Effector memory CD4-positive, alpha-beta T cell (primary cell): Measurements from ENCODE around the gene IMPDH1.

Source experiments
- DNase-seq, 3 donors: peaks; one replicate each; pipeline ENCODE4 v3.0.0-alpha.2; 2020
- H3K27ac ChIP-seq: 2 replicates; pipeline ENCODE4 v1.7.0; 2013; ENCODE audit warnings: mild to moderate bottlenecking, low read length, moderate library complexity; ENCODE audit not compliant: insufficient read depth, poor library complexity, severe bottlenecking
- H3K27me3 ChIP-seq: replicated peaks from 2 replicates; pipeline ENCODE4 v1.7.0; 2013; ENCODE audit warnings: mild to moderate bottlenecking, low read length; ENCODE audit not compliant: insufficient read depth, control insufficient read depth, poor library complexity, severe bottlenecking
- H3K36me3 ChIP-seq: 2 replicates; pipeline ENCODE4 v1.7.0; 2013; ENCODE audit warnings: mild to moderate bottlenecking, low read length, moderate library complexity; ENCODE audit not compliant: control insufficient read depth, insufficient read depth
- H3K4me1 ChIP-seq: 2 replicates; pipeline ENCODE4 v1.7.0; 2013; ENCODE audit warnings: low read length, mild to moderate bottlenecking; ENCODE audit not compliant: control insufficient read depth, insufficient read depth, poor library complexity, severe bottlenecking
- H3K4me3 ChIP-seq: 2 replicates; pipeline ENCODE4 v1.7.0; 2013; ENCODE audit warnings: low read length, low read depth, mild to moderate bottlenecking; ENCODE audit not compliant: insufficient read depth, poor library complexity, severe bottlenecking
- H3K9me3 ChIP-seq: 2 replicates; pipeline ENCODE4 v1.7.0; 2013; ENCODE audit warnings: mild to moderate bottlenecking, low read length, moderate library complexity; ENCODE audit not compliant: control insufficient read depth

The IMPDH1 gene

DNA sequence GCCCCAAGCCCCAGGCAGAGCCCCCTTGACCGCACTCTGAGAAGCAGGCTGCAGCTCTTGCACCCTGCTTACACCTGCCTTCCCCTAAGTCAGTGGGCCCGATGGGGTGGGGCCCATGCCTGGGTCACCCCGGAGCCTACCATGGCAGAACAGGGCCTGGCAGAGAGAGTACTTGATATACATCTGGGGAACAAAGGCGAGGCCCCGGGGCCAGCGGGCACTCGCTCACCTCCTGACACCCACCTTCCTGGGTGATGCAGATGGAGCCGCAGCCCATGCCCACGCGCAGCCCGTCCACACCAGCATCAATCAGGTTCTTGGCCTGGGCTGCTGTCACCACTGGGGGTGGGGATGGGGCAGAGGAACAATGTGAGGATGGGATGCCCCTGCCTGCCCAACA is 13.4 kb downstream of the IMPDH1 start:
- no peak overlapping the region for H3K4me3 ChIP-seq
- no peak for DNase-seq
- H3K27me3 ChIP-seq: no peaks in the 10 kb centered on the region
- H3K4me1 ChIP-seq: no peaks in the 10 kb centered on the region
- H3K36me3 ChIP-seq: peaks cover 66% of the 10 kb centered on the region
- H3K9me3 ChIP-seq: no peaks in the 10 kb centered on the region
- H3K27ac ChIP-seq: no peak overlapping the region

GRCh38 chr7:128395748-128396147 is 14.0 kb downstream of the IMPDH1 start:
- Histone ChIP-seq H3K27ac (no peak overlapping the region), H3K27me3 (no peaks in the 10 kb centered on the region), H3K4me3 (no peak overlapping the region), H3K9me3 (no peaks in the 10 kb centered on the region), H3K4me1 (no peaks in the 10 kb centered on the region), H3K36me3 (peaks cover 59% of the 10 kb centered on the region)
- no peak for DNase-seq

DNA sequence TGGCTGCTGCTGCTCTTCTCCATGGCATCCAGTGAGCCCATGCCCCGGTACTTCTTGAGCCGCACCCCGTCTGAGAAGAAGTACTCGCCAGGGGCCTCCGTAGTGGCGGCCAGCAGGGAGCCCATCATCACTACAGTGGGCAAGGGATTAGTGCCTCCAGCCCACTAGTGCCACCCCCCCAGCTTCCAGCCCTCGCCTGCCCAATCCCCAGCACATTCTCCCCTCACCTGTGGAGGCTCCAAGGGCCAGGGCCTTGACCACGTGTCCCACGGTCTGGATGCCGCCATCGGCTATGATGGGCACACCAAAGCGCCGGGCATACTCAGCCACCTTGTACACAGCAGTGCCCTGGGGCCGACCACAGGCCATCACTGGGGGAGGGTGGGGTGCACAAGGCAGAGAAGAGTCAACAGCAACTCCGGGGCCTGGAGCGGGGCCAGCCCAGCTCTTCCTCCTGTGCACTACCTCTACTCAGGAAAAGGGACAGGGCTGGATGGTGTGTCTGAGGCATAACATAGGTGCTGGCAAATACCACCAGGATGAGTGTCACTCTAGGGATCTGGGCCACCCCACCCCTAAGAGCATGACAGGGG is 14.8 kb downstream of the IMPDH1 start:
- no peaks in the 10 kb centered on the region for H3K27me3 ChIP-seq
- DNase-seq: no peak
- no peaks in the 10 kb centered on the region for H3K4me1 ChIP-seq
- peaks cover 53% of the 10 kb centered on the region for H3K36me3 ChIP-seq
- H3K4me3 ChIP-seq: no peak overlapping the region
- H3K9me3 ChIP-seq: no peaks in the 10 kb centered on the region
- H3K27ac ChIP-seq: no peak overlapping the region

DNA sequence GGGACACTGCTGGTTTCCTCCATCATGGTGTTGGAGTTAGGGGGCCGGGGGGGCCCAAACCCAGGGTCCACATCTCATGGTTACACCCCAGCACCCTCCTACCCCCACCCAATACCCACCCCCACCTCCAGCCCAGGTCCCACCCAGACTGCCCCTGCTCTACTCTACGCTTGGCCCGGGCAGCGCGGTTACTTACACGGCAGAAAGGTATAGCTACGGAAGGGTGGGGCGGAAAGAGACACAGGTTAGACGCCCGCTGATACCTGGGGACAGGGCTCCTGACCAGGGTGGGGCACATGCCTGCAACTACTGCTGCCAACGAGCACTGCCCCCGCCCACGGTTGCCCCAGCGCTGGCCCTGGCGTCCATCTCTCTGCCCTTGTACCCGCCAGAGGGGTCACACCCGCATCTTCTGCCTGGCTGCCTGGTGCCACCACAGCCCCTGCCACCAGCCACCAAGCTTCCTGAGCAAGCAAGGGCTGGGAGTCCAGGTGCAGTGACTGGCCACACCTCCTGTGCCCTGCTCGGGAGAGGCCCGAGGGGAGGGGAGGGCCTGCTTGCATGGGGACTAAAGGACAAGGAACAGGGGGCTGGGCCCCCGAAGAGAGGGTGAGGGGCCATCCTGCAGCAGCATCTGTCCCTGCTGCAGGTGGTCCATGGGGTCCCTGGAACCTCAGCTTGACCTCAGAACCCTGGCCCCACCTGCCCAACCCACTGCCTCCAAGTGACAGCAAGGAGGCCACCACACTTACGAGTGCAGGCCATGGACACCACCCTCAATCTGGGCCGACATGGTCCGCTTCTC is 16.1 kb downstream of the IMPDH1 start:
- no peaks in the 10 kb centered on the region for H3K27me3 ChIP-seq
- no peak for DNase-seq
- no peak overlapping the region for H3K4me3 ChIP-seq
- peaks cover 49% of the 10 kb centered on the region for H3K36me3 ChIP-seq
- no peaks in the 10 kb centered on the region for H3K9me3 ChIP-seq
- no peaks in the 10 kb centered on the region for H3K4me1 ChIP-seq
- H3K27ac ChIP-seq: no peak overlapping the region

GRCh38 chr7:128392446-128393327 is 17.1 kb downstream of the IMPDH1 start:
- no peak overlapping the region for H3K27ac ChIP-seq
- H3K4me3 ChIP-seq: no peak overlapping the region
- H3K4me1 ChIP-seq: no peaks in the 10 kb centered on the region
- peaks cover 41% of the 10 kb centered on the region for H3K36me3 ChIP-seq
- H3K27me3 ChIP-seq: no peaks in the 10 kb centered on the region
- no peaks in the 10 kb centered on the region for H3K9me3 ChIP-seq
- no peak for DNase-seq

- H3K4me3 ChIP-seq: no peak overlapping the region
- no peak overlapping the region for H3K27ac ChIP-seq
- no peaks in the 10 kb centered on the region for H3K9me3 ChIP-seq
- no peaks in the 10 kb centered on the region for H3K4me1 ChIP-seq
- no peak for DNase-seq
- peaks cover 32% of the 10 kb centered on the region for H3K36me3 ChIP-seq
- H3K27me3 ChIP-seq: no peaks in the 10 kb centered on the region
Observed at GRCh38 chr7:128391805-128392204, 18.0 kb downstream of the IMPDH1 start.

DNA sequence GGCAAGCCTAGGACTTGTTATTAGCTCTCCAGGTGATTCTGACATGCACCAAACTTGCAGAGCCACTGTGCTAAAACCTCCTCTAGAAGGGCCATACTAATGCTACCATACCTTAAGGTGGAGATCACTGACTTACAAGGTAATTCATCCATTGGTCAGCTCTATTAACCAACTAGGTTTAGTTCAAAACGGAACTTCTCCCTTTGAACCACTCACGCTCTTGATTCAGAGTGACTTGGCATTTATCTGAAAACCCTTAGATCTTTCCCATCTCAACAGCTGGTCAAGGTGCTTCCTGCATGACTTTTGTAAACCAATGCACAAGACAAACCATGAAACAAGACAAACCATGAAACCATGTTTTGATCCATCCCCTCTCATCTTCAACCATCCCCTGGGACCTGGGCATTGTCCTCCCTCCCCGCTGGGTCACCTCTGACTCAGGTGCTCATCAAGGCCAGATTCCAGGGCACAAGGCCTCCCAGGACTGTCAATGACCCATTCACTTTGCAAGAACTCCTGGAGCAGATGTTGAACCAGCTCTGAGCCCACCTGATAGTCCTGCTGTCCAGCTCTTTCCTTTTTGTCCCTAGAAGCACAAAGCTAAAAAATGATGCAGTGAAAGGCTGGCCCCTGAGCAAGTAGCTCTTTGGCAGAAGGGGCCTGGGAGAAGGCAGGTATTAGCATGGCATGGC is 18.8 kb downstream of the IMPDH1 start:
- Histone ChIP-seq H3K36me3 (peaks cover 24% of the 10 kb centered on the region), H3K4me3 (no peak overlapping the region), H3K27ac (no peak overlapping the region), H3K27me3 (no peaks in the 10 kb centered on the region), H3K9me3 (no peaks in the 10 kb centered on the region), H3K4me1 (no peaks in the 10 kb centered on the region)
- DNase-seq: no peak

GRCh38 chr7:128389618-128390329 is 20.0 kb downstream of the IMPDH1 start:
- H3K27me3 ChIP-seq: no peaks in the 10 kb centered on the region

DNA sequence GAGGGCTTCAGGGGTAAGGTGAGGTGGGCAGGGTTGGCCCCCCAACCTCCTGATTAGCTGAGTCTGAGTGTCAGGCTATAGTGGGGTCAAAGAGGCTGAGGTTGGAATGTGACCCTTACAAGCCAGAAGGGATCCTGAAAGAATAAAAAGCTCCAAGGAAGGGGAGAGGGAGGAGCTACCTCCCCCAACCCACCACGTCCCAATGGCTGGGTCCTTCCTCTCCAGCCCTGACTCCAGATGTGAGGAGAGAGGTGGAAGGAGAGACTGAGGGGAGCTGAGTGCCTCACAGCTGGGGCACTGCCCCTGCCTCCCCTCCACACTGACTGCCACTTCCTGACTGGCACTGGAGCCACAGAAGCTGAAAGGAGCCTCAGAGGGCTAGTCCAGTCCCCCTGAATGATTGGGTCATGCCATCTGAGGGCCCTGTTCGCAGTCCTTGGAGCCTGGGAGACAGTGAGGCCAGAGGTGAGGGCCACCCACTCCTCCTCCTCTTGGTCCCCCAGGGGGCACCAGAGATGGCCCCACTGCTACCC is 20.6 kb downstream of the IMPDH1 start:
- H3K9me3 ChIP-seq: no peaks in the 10 kb centered on the region
- H3K4me1 ChIP-seq: no peaks in the 10 kb centered on the region
- H3K27me3 ChIP-seq: no peaks in the 10 kb centered on the region
- no peak overlapping the region for H3K27ac ChIP-seq
- DNase-seq: no peak
- no peak overlapping the region for H3K4me3 ChIP-seq
- H3K36me3 ChIP-seq: peaks cover 9% of the 10 kb centered on the region

More at GRCh38 chr7:128389618-128390329, 20.0 kb downstream of the IMPDH1 start:
- H3K4me3 ChIP-seq: no peak overlapping the region
- H3K36me3 ChIP-seq: peaks cover 14% of the 10 kb centered on the region
- no peak overlapping the region for H3K27ac ChIP-seq
- no peaks in the 10 kb centered on the region for H3K9me3 ChIP-seq
- no peak for DNase-seq
- H3K4me1 ChIP-seq: no peaks in the 10 kb centered on the region
